Neural progenitor cell (in vitro differentiated cells): ENCODE data around the gene S1PR3. TPM values are rescaled to one million over a fixed set of nuclear protein-coding genes. Genes with fewer than 3 reads are reported as not detected.

Experiments used
- DNase-seq: peaks from one replicate; pipeline ENCODE4 v3.0.0-alpha.2; 2016; ENCODE audit warnings: low spot score
- H2AFZ ChIP-seq: fragments of 200-600 bp; sonication (generic); replicated peaks from 2 replicates; pipeline ENCODE4 v1.6.1; 2016; ENCODE audit warnings: antibody characterized with exemption
- H3F3A ChIP-seq: fragments of 200-600 bp; sonication (generic); 2 replicates; pipeline ENCODE4 v1.6.1; 2016; ENCODE audit warnings: antibody characterized with exemption, low read depth
- H3K27ac ChIP-seq: fragments of 200-600 bp; sonication (generic); 2 replicates; pipeline ENCODE4 v1.5.1; 2016; ENCODE audit warnings: mild to moderate bottlenecking
- H3K27me3 ChIP-seq: fragments of 200-600 bp; sonication (generic); 2 replicates; pipeline ENCODE4 v1.6.1; 2016; ENCODE audit warnings: mild to moderate bottlenecking, moderate library complexity
- H3K36me3 ChIP-seq: fragments of 200-600 bp; sonication (generic); 2 replicates; pipeline ENCODE4 v1.5.1; 2016
- H3K4me1 ChIP-seq: fragments of 200-600 bp; sonication (generic); 2 replicates; pipeline ENCODE4 v1.6.1; 2016; ENCODE audit warnings: mixed run types
- H3K4me2 ChIP-seq: fragments of 200-600 bp; sonication (generic); 2 replicates; pipeline ENCODE4 v1.6.1; 2016
- H3K4me3 ChIP-seq: fragments of 200-600 bp; sonication (generic); 2 replicates; pipeline ENCODE4 v1.5.1; 2016
- H3K79me2 ChIP-seq: fragments of 200-600 bp; sonication (generic); 2 replicates; pipeline ENCODE4 v1.6.1; 2016; ENCODE audit warnings: low read depth
- H3K9ac ChIP-seq: fragments of 200-600 bp; sonication (generic); 2 replicates; pipeline ENCODE4 v1.6.1; 2016
- H3K9me3 ChIP-seq: fragments of 200-600 bp; sonication (generic); 2 replicates; pipeline ENCODE4 v1.5.1; 2016; ENCODE audit warnings: low read depth
- H4K20me1 ChIP-seq: fragments of 200-600 bp; sonication (generic); 2 replicates; pipeline ENCODE4 v1.6.1; 2016; ENCODE audit warnings: low read depth
- H3K27ac Mint-ChIP-seq: 3 replicates; pipeline ENCODE4 v1.8.0; 2021; ENCODE audit warnings: mixed read lengths
- H3K27me3 Mint-ChIP-seq: 2 replicates; pipeline ENCODE4 v1.8.0; 2022; ENCODE audit warnings: low read depth, mild to moderate bottlenecking, inconsistent platforms, moderate library complexity, mixed read lengths; ENCODE audit not compliant: insufficient read depth
- H3K36me3 Mint-ChIP-seq: 3 replicates; pipeline ENCODE4 v1.8.0; 2021; ENCODE audit warnings: mixed read lengths
- H3K4me1 Mint-ChIP-seq: 3 replicates; pipeline ENCODE4 v1.8.0; 2021; ENCODE audit warnings: mixed read lengths
- H3K4me3 Mint-ChIP-seq: 3 replicates; pipeline ENCODE4 v1.8.0; 2021; ENCODE audit warnings: mild to moderate bottlenecking, moderate library complexity, mixed read lengths
- H3K9me3 Mint-ChIP-seq: 3 replicates; pipeline ENCODE4 v1.8.0; 2020; ENCODE audit warnings: mixed read lengths
- CTCF ChIP-seq: fragments of 200-600 bp; sonication (generic); IDR thresholded peaks from 2 replicates; pipeline ENCODE4 v1.5.1; 2017; ENCODE audit warnings: antibody characterized with exemption, mild to moderate bottlenecking
- EZH2 ChIP-seq: fragments of 200-600 bp; sonication (generic); IDR thresholded peaks from 2 replicates; pipeline ENCODE4 v1.6.1; 2017; ENCODE audit warnings: antibody characterized with exemption, mild to moderate bottlenecking, moderate library complexity
- EZH2phosphoT487 ChIP-seq: fragments of 200-600 bp; sonication (generic); IDR thresholded peaks from 2 replicates; pipeline ENCODE4 v1.6.1; 2017; ENCODE audit warnings: antibody characterized with exemption
- total RNA-seq: library from RNA; depleted of rRNA; stranded (reverse); fragments of >200 nt; gene quantifications from 2 replicates; pipeline ENCODE4 v1.2.3, GENCODE V29; 2015; ENCODE audit warnings: low replicate concordance

The S1PR3 gene
- total RNA-seq, 1 donor from 2014 or later: 21.6 TPM

GRCh38 chr9:89006996-89007967 lies 16.0 kb downstream of the S1PR3 start:
- no peak for DNase-seq
- Histone ChIP-seq H3K27me3 (no peaks in the 10 kb centered on the region), H3K27ac (no peak overlapping the region), H3K4me1 (peaks cover 3% of the 10 kb centered on the region), H3K79me2 (peaks cover 6% of the 10 kb centered on the region), H3K9ac (no peak overlapping the region), H3K36me3 (no peaks in the 10 kb centered on the region), H3F3A (no peaks in the 10 kb centered on the region), H2AFZ (no peak overlapping the region), H4K20me1 (peaks cover 23% of the 10 kb centered on the region), H3K4me3 (no peak overlapping the region), H3K9me3 (no peaks in the 10 kb centered on the region), H3K4me2 (no peak overlapping the region)
- Mint-ChIP-seq H3K4me3 (no peak overlapping the region), H3K9me3 (no peaks in the 10 kb centered on the region), H3K4me1 (peaks cover 19% of the 10 kb centered on the region), H3K27me3 (peaks cover 7% of the 10 kb centered on the region), H3K36me3 (peaks cover 13% of the 10 kb centered on the region), H3K27ac (no peak overlapping the region)
- no peak for TF ChIP-seq EZH2
- no peak for TF ChIP-seq EZH2phosphoT487
- TF ChIP-seq CTCF: no peak

- TF ChIP-seq EZH2phosphoT487 (no peak), EZH2 (no peak), CTCF (no peak)
- no peaks in the 10 kb centered on the region for H3K36me3 ChIP-seq
- no peak overlapping the region for H2AFZ ChIP-seq
- H3K27me3 Mint-ChIP-seq: peaks cover 4% of the 10 kb centered on the region
- peaks cover 14% of the 10 kb centered on the region for H4K20me1 ChIP-seq
- peaks cover 12% of the 10 kb centered on the region for H3K4me1 Mint-ChIP-seq
- H3F3A ChIP-seq: no peaks in the 10 kb centered on the region
- H3K79me2 ChIP-seq: peaks cover under 1% of the 10 kb centered on the region
- no peak overlapping the region for H3K4me3 Mint-ChIP-seq
- no peak overlapping the region for H3K27ac Mint-ChIP-seq
- no peak overlapping the region for H3K4me2 ChIP-seq
- H3K36me3 Mint-ChIP-seq: peaks cover 10% of the 10 kb centered on the region
- H3K27me3 ChIP-seq: no peaks in the 10 kb centered on the region
- H3K27ac ChIP-seq: no peak overlapping the region
- H3K9me3 Mint-ChIP-seq: no peaks in the 10 kb centered on the region
- no peaks in the 10 kb centered on the region for H3K9me3 ChIP-seq
- H3K4me3 ChIP-seq: no peak overlapping the region
- H3K4me1 ChIP-seq: peaks cover 3% of the 10 kb centered on the region
- DNase-seq: no peak
- H3K9ac ChIP-seq: no peak overlapping the region
These were observed 16.9 kb downstream of the S1PR3 start for GRCh38 chr9:89008055-89008743.

- H3K9me3 Mint-ChIP-seq: no peaks in the 10 kb centered on the region
- H3K27ac ChIP-seq: no peak overlapping the region
- TF ChIP-seq EZH2phosphoT487 (no peak), EZH2 (no peak), CTCF (no peak)
These were observed 17.7 kb downstream of the S1PR3 start for GRCh38 chr9:89008744-89009545.

More at GRCh38 chr9:89008744-89009545, 17.7 kb downstream of the S1PR3 start:
- H3K27me3 ChIP-seq: no peaks in the 10 kb centered on the region
- no peak overlapping the region for H3K4me3 ChIP-seq
- Mint-ChIP-seq H3K36me3 (peaks cover 9% of the 10 kb centered on the region), H3K27ac (peak overlapping the region; percentile 30), H3K4me1 (peaks cover 12% of the 10 kb centered on the region), H3K27me3 (peaks cover 4% of the 10 kb centered on the region), H3K4me3 (no peak overlapping the region)
- DNase-seq: no peak
- H2AFZ ChIP-seq: no peak overlapping the region
- no peaks in the 10 kb centered on the region for H3K9me3 ChIP-seq
- H3K79me2 ChIP-seq: no peaks in the 10 kb centered on the region
- H3K36me3 ChIP-seq: no peaks in the 10 kb centered on the region
- peaks cover 3% of the 10 kb centered on the region for H3K4me1 ChIP-seq
- no peak overlapping the region for H3K4me2 ChIP-seq
- H3K9ac ChIP-seq: no peak overlapping the region
- no peaks in the 10 kb centered on the region for H3F3A ChIP-seq
- peaks cover 13% of the 10 kb centered on the region for H4K20me1 ChIP-seq
